ENCODE measurements around the gene DYRK3. TPM values are rescaled to one million over a fixed set of nuclear protein-coding genes. Genes with fewer than 3 reads are reported as not detected.

The DYRK3 gene
- total and polyA plus RNA-seq, 9 of the 15 experiments (the other 6 are each of a cell fraction or from before 2014, with no cell fraction given) = 4.5 to 33.7 (median 25.7) TPM

DNA sequence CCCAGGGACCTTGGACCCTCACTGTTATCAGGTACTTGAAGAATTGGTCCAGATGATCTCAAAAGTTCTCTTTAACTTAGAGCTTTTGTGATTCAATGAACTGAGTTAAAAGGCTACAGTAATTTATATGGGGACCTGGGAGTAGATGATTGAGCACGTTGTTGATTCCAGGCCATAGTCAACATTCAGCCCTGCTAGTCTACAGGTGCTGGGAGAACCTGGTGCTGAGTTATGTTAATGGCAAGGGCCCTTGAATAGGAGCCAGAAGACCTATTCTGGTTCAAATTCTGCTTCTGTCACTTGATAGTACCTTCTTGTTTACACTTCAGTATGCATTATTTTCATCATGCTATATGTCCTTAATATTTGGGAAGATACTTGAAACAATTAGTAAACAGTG lies 11.2 kb downstream of the DYRK3 start:
- POLR2A ChIA-PET = interaction anchor here (2.4 to 6.2 kb wide), 2 partner anchors 9 to 10 kb away, joined by 6 to 57 read pairs; partner anchors contain the start of gene DYRK3

DNA sequence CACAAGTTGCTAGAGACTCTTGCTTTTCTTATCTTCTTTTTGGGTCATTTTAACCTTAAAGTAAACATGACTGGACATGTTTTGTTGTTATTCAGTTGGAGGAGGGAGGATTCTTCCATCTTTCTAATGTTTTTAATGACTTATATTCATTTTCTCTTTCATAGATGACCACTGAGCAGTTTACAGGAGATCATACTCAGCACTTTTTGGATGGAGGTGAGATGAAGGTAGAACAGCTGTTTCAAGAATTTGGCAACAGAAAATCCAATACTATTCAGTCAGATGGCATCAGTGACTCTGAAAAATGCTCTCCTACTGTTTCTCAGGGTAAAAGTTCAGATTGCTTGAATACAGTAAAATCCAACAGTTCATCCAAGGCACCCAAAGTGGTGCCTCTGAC lies 11.9 kb downstream of the DYRK3 start:
- no TSS peak for BruUV-seq (replicated peaks)
- no peaks in the 10 kb centered on the region for H4K20me1 ChIP-seq (replicated peaks; ENCODE audit: control insufficient read depth, insufficient read depth, low read length)
- ChIA-PET POLR2A (interaction anchor here (1.2 to 7.8 kb wide), 5 partner anchors 8 to 61 kb away, joined by 4 to 59 read pairs (median 14); partner anchors contain the start of gene DYRK3), CTCF (ENCODE audit: low intra/inter-chr PET ratio) (interaction anchor here (1.1 kb wide), 1 partner anchor 16 kb away, joined by 4 read pairs; no protein-coding TSS in a partner anchor)
- in situ Hi-C loops (cut with MboI) (no loop called here), intact Hi-C loops (cut with micrococcal nuclease) (no loop called here)
- H3K9me1 ChIP-seq (ENCODE audit: control insufficient read depth, insufficient read depth, low read length) = no peaks in the 10 kb centered on the region
- H3K9ac ChIP-seq (ENCODE audit: insufficient read depth in 1 of 2, low read depth in 2 of 2, low read length in 2 of 2) = no peak overlapping the region
- H3K36me3 ChIP-seq (ENCODE audit: control insufficient read depth, insufficient read depth, low read length) = peaks cover 59% of the 10 kb centered on the region
- no peak for ATAC-seq
- H3K4me3 ChIP-seq = no peak overlapping the region
- no peak overlapping the region for H2AFZ ChIP-seq (ENCODE audit: low read depth, low read length)
- peaks cover 4 to 34% of the 10 kb centered on the region in 2 experiments for H3K4me1 ChIP-seq (replicated peaks in 1 of 2; ENCODE audit: control insufficient read depth in 2 of 2, insufficient read depth in 2 of 2, low read length in 2 of 2)
- FAIRE-seq = no peak
- H3K27me3 ChIP-seq (ENCODE audit: control insufficient read depth in 2 of 2, insufficient read depth in 2 of 2, low read length in 2 of 2) = no peaks in the 10 kb centered on the region
- no peak overlapping the region for H3K4me2 ChIP-seq (ENCODE audit: insufficient read depth, low read length)
- H3K79me2 ChIP-seq (ENCODE audit: control insufficient read depth, insufficient read depth, low read length) = peaks cover 33% of the 10 kb centered on the region; the same call in 2 of the 3 replicates
- no peak for DNase-seq (ENCODE audit: extremely low read depth in 1 of 4, low spot score in 3 of 4)
- no peak overlapping the region for H3K27ac ChIP-seq (ENCODE audit: extremely low read depth, low read depth, low read length)
- H3K9me3 ChIP-seq (replicated peaks; ENCODE audit: control insufficient read depth, insufficient read depth, low read depth, low read length) = no peaks in the 10 kb centered on the region
- TF ChIP-seq ZNF316 (IDR thresholded peaks at IDR 0.05) = peak; percentile 62
- TF ChIP-seq C11orf30 (IDR thresholded peaks at IDR 0.05; ENCODE audit: low read depth) = peak; percentile 35; the same call in 1 of the 2 replicates
- TF ChIP-seq MAFG (tag; conservative IDR thresholded peaks at IDR 0.05) = peak; percentile 50
- TF ChIP-seq ZC3H11A (IDR thresholded peaks at IDR 0.05; ENCODE audit: low read depth, low read length) = no peak

More for the DNA sequence above, 11.2 kb downstream of the DYRK3 start:
- no peak overlapping the region; the same call in 1 of the 2 replicates for H3K4me2 ChIP-seq (ENCODE audit: insufficient read depth, low read length)
- BruUV-seq (replicated peaks) = no TSS peak
- peaks cover 4 to 27% of the 10 kb centered on the region in 2 experiments; a peak in 4 of 5 replicates for H3K4me1 ChIP-seq (replicated peaks in 1 of 2; ENCODE audit: control insufficient read depth in 2 of 2, insufficient read depth in 2 of 2, low read length in 2 of 2)
- intact Hi-C loops (cut with micrococcal nuclease) (no loop called here), in situ Hi-C loops (cut with MboI) (no loop called here)
- no peaks in the 10 kb centered on the region for H3K9me1 ChIP-seq (ENCODE audit: control insufficient read depth, insufficient read depth, low read length)
- WGBS (ENCODE audit: insufficient coverage, low coverage, missing lambda C conversion rate) = 77% methylated on average over 1 of the region's 1 CpG
- peaks cover 55% of the 10 kb centered on the region for H3K36me3 ChIP-seq (ENCODE audit: control insufficient read depth, insufficient read depth, low read length)
- H3K27me3 ChIP-seq (ENCODE audit: control insufficient read depth in 2 of 2, insufficient read depth in 2 of 2, low read length in 2 of 2) = no peaks in the 10 kb centered on the region
- no peaks in the 10 kb centered on the region for H3K9me3 ChIP-seq (replicated peaks; ENCODE audit: control insufficient read depth, insufficient read depth, low read depth, low read length)
- no peak overlapping the region for H3K4me3 ChIP-seq
- no peak for DNase-seq (ENCODE audit: extremely low read depth in 1 of 4, low spot score in 3 of 4)
- no peak overlapping the region for H3K9ac ChIP-seq (ENCODE audit: insufficient read depth in 1 of 2, low read depth in 2 of 2, low read length in 2 of 2)
- no peak overlapping the region for H2AFZ ChIP-seq (ENCODE audit: low read depth, low read length)
- no peak for FAIRE-seq
- no peaks in the 10 kb centered on the region for H4K20me1 ChIP-seq (replicated peaks; ENCODE audit: control insufficient read depth, insufficient read depth, low read length)
- no peak overlapping the region for H3K27ac ChIP-seq (ENCODE audit: extremely low read depth, low read depth, low read length)
- no peak for ATAC-seq
- peaks cover 33% of the 10 kb centered on the region; the same call in 2 of the 3 replicates for H3K79me2 ChIP-seq (ENCODE audit: control insufficient read depth, insufficient read depth, low read length)
- CTCF ChIA-PET (ENCODE audit: low intra/inter-chr PET ratio) = interaction anchor here (1.1 kb wide), 1 partner anchor 15 kb away, joined by 4 read pairs; no protein-coding TSS in a partner anchor
- TF ChIP-seq, protein P1, sequence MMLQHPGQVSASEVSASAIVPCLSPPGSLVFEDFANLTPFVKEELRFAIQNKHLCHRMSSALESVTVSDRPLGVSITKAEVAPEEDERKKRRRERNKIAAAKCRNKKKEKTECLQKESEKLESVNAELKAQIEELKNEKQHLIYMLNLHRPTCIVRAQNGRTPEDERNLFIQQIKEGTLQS (IDR thresholded peaks at IDR 0.05) = no peak
- TF ChIP-seq, protein P1 (CRISPR knock-in tag; conservative IDR thresholded peaks at IDR 0.05) = no peak
- TF ChIP-seq CHD2 (IDR thresholded peaks at IDR 0.05; ENCODE audit: low read depth, low read length) (no peak), NCOR1 (IDR thresholded peaks at IDR 0.05) (no peak), KDM4B (IDR thresholded peaks at IDR 0.05; ENCODE audit: borderline replicate concordance in 2 of 2, low read depth in 1 of 2) (no peak)
